ENCODE measurements around the gene NIP7. TPM values are rescaled to one million over a fixed set of nuclear protein-coding genes. Genes with fewer than 3 reads are reported as not detected.

Gene NIP7
- total RNA-seq, 1 donor from 2014 or later: 42.4 TPM

GRCh38 chr16:69322343-69322742, 17.2 kb upstream of the NIP7 start:
- DNase-seq (no peak), ATAC-seq (ENCODE audit: low read depth) (no peak)
- Mint-ChIP-seq H3K4me1 (peaks cover 15% of the 10 kb centered on the region), H3K27me3 (no peaks in the 10 kb centered on the region), H3K36me3 (ENCODE audit: low read depth) (peaks cover 86% of the 10 kb centered on the region), H3K4me3 (no peak overlapping the region), H3K9me3 (no peaks in the 10 kb centered on the region), H3K27ac (no peak overlapping the region)
- ChIA-PET POLR2A (no interaction called here), CTCF (no interaction called here)
- intact Hi-C loops (cut with micrococcal nuclease): no loop called here
- no peak for TF ChIP-seq CTCF (IDR thresholded peaks at IDR 0.05)

GRCh38 chr16:69323415-69323814, 16.2 kb upstream of the NIP7 start:
- no peak for TF ChIP-seq CTCF (IDR thresholded peaks at IDR 0.05)
- H3K27me3 Mint-ChIP-seq: no peaks in the 10 kb centered on the region
- ChIA-PET CTCF (no interaction called here), POLR2A (interaction anchor here (0.6 to 1.2 kb wide), 2 partner anchors 11 to 52 kb away, joined by 3 read pairs; no protein-coding TSS in a partner anchor)
- intact Hi-C loops (cut with micrococcal nuclease): no loop called here
- H3K4me1 Mint-ChIP-seq: peaks cover 20% of the 10 kb centered on the region
- DNase-seq: no peak
- no peak overlapping the region for H3K4me3 Mint-ChIP-seq
- no peaks in the 10 kb centered on the region for H3K9me3 Mint-ChIP-seq
- ATAC-seq (ENCODE audit: low read depth): no peak
- H3K27ac Mint-ChIP-seq: no peak overlapping the region
- peaks cover 84% of the 10 kb centered on the region for H3K36me3 Mint-ChIP-seq (ENCODE audit: low read depth)

GRCh38 chr16:69324013-69324531, 15.5 kb upstream of the NIP7 start:
- Mint-ChIP-seq H3K4me3 (no peak overlapping the region), H3K27me3 (no peaks in the 10 kb centered on the region), H3K4me1 (peaks cover 26% of the 10 kb centered on the region), H3K9me3 (no peaks in the 10 kb centered on the region), H3K36me3 (ENCODE audit: low read depth) (peaks cover 84% of the 10 kb centered on the region), H3K27ac (no peak overlapping the region)
- ATAC-seq (ENCODE audit: low read depth) (no peak), DNase-seq (no peak)
- CTCF ChIA-PET: no interaction called here
- POLR2A ChIA-PET: interaction anchor here (0.6 to 1.2 kb wide), 3 partner anchors 12 to 52 kb away, joined by 3 to 4 read pairs (median 3); no protein-coding TSS in a partner anchor
- TF ChIP-seq CTCF (IDR thresholded peaks at IDR 0.05): no peak
- intact Hi-C loops (cut with micrococcal nuclease): no loop called here

- DNase-seq: no peak
- ATAC-seq (ENCODE audit: low read depth): no peak
- intact Hi-C loops (cut with micrococcal nuclease): no loop called here
- CTCF ChIA-PET: no interaction called here
- Mint-ChIP-seq H3K27me3 (no peaks in the 10 kb centered on the region), H3K27ac (no peak overlapping the region), H3K36me3 (ENCODE audit: low read depth) (peaks cover 80% of the 10 kb centered on the region), H3K4me3 (no peak overlapping the region), H3K9me3 (no peaks in the 10 kb centered on the region), H3K4me1 (peaks cover 33% of the 10 kb centered on the region)
- POLR2A ChIA-PET: interaction anchor here (0.7 to 1.2 kb wide), 3 partner anchors 51 to 933 kb away, joined by 3 to 5 read pairs (median 5); no protein-coding TSS in a partner anchor
- TF ChIP-seq CTCF (IDR thresholded peaks at IDR 0.05): no peak
Measured at GRCh38 chr16:69324585-69325253, 14.9 kb upstream of the NIP7 start.

GRCh38 chr16:69325784-69326171, 13.8 kb upstream of the NIP7 start:
- Mint-ChIP-seq H3K36me3 (ENCODE audit: low read depth) (peaks cover 74% of the 10 kb centered on the region), H3K27ac (no peak overlapping the region), H3K4me1 (peaks cover 34% of the 10 kb centered on the region), H3K9me3 (no peaks in the 10 kb centered on the region), H3K27me3 (no peaks in the 10 kb centered on the region), H3K4me3 (no peak overlapping the region)
- intact Hi-C loops (cut with micrococcal nuclease): no loop called here
- ATAC-seq (ENCODE audit: low read depth) (no peak), DNase-seq (no peak)
- ChIA-PET CTCF (no interaction called here), POLR2A (interaction anchor here (0.7 kb wide), 1 partner anchor 932 kb away, joined by 5 read pairs; no protein-coding TSS in a partner anchor)
- TF ChIP-seq CTCF (IDR thresholded peaks at IDR 0.05): no peak
